ENCODE results near the gene TBL1XR1.

DNA sequence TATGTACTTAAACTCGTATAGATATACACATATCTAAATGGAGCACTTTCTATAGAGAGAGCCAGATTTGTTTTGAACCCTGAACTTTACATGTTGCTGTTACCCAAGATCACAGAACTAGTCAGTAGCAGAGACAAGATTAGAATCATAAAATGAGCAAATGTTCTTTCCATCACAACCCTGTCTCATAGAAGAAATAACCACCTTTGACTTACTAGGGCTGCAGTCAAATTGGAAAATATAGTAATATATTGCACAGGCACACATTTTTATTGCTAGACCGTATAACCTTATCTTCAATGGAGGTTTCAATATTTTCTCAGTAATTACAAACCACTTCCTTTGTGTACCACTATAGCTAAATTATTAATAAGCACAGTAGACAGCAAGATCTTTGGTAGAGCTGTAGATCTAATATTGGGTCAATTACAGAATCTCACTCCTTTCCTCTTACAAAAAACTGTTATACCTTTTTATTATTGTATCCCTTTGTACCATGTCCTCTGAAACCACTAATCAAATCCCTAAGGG is 41.5 kb upstream of the TBL1XR1 start:
- TF ChIP-seq POLR2AphosphoS5 (IDR thresholded peaks at IDR 0.05; ENCODE audit: low read depth, low read length) (no peak), REST (IDR thresholded peaks at IDR 0.05; ENCODE audit: insufficient read depth in 1 of 2, low read depth in 2 of 2, low read length in 2 of 2) (no peak), TAF1 (IDR thresholded peaks at IDR 0.05; ENCODE audit: borderline replicate concordance, insufficient read depth, low read length) (no peak)

Measured in PFSK-1 (cell line).